Upper lobe of left lung (tissue), 6 donors: ENCODE measurements around the gene ESR2. TPM values are rescaled to one million over a fixed set of nuclear protein-coding genes. Genes with fewer than 3 reads are reported as not detected.

Source experiments
- ATAC-seq, 2 donors: fragments of 200-7000 bp; cut with Tn5 transposase; one replicate each; pipeline ENCODE4 v1.9.1; 2022; ENCODE audit warnings: mild to moderate bottlenecking in 2 of 2, moderate library complexity in 2 of 2; ENCODE audit not compliant: low FRiP score in 2 of 2
- DNase-seq, 2 donors: peaks; one replicate each; pipeline ENCODE4 v3.0.0-alpha.2; 2019 to 2020
- H3K27ac ChIP-seq, 4 donors: fragments of 200-600 bp; sonication (generic); one replicate each; pipeline ENCODE4 v1.5.1; 2016 to 2019
- H3K27me3 ChIP-seq, 4 donors: fragments of 200-600 bp; sonication (generic); one replicate each; pipeline ENCODE4 v1.5.1; 2017 to 2019
- H3K36me3 ChIP-seq, 4 donors: fragments of 200-600 bp; sonication (generic); one replicate each; pipeline ENCODE4 v1.5.1; 2016 to 2019
- H3K4me1 ChIP-seq, 4 donors: fragments of 200-600 bp; sonication (generic); one replicate each; pipeline ENCODE4 v1.5.1; 2018 to 2019
- H3K4me3 ChIP-seq, 4 donors: fragments of 200-600 bp; sonication (generic); one replicate each; pipeline ENCODE4 v1.5.1; 2017 to 2019; ENCODE audit warnings: mild to moderate bottlenecking in 2 of 4, moderate library complexity in 1 of 4
- H3K9me3 ChIP-seq, 4 donors: fragments of 200-600 bp; sonication (generic); one replicate each; pipeline ENCODE4 v1.5.1; 2018 to 2019
- EP300 ChIP-seq, 4 donors: sonication (generic); formaldehyde crosslinking; IDR thresholded peaks; one replicate each; pipeline ENCODE4 v1.5.1; 2017; ENCODE audit warnings: antibody characterized with exemption in 4 of 4, control low read depth in 2 of 4
- POLR2A ChIP-seq, 4 donors: fragments of 450-650 bp; IDR thresholded peaks; one replicate each; pipeline ENCODE4 v1.5.1; 2016 to 2017; ENCODE audit warnings: antibody characterized with exemption in 4 of 4, mild to moderate bottlenecking in 2 of 4
- POLR2AphosphoS5 ChIP-seq, 2 donors: sonication (generic); formaldehyde crosslinking; IDR thresholded peaks; one replicate each; pipeline ENCODE4 v1.5.1; 2017; ENCODE audit warnings: antibody characterized with exemption in 2 of 2
- WGBS, 2 donors: methylation state at CpG; one replicate each; pipeline ENCODE4 v1.1.5; 2017 to 2018; 5-methylcytosine and 5-hydroxymethylcytosine counted together
- total RNA-seq, 6 donors: library from RNA; depleted of rRNA in 4 of 6; stranded (reverse); fragments of >200 nt in 4 of 6; gene quantifications; one replicate each; pipeline versions ENCODE4 v1.1.0 to v1.2.1, GENCODE V29; 2016 to 2021
- TF ChIP-seq, protein P1 (sequence below), 6 experiments: fragments of 450-650 bp in 4 of 6; fragments of 200-600 bp in 2 of 6; sonication (generic) in 2 of 6; IDR thresholded peaks; one replicate each; pipeline ENCODE4 v1.5.1; 2016 to 2019; ENCODE audit warnings: antibody characterized with exemption in 6 of 6
- donor health status: DM: no; HTN: no; CAD: no; lungs with moderate emphysema.
- donor health status: DM: no; HTN: yes; CAD: no; lungs with severe emphysema.

Gene ESR2
- total RNA-seq, 6 donors from 2014 or later: 0.20 to 3.6 (median 0.86) TPM; not detected in 1

DNA sequence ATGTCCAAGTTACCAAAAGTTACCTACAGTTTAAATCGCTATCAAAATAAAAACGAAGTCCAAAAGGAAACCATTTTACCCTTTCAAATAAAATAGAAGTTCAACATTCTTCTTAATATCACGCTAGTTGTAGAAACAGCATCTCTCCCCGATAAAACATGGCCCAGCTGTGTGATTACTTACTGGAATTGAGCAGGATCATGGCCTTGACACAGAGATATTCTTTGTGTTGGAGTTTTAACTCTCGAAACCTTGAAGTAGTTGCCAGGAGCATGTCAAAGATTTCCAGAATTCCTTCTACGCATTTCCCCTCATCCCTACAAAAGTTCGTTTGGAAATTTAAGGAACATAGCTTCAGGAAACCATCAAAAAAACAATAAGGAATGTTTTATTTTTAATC is 44.8 kb downstream of the ESR2 start:
- WGBS, 2 donors: 79 to 81% methylated on average over 7 of the region's 7 CpGs
- H3K4me1 ChIP-seq: no peaks in the 10 kb centered on the region
- no peak for TF ChIP-seq POLR2A (IDR thresholded peaks at IDR 0.05)
- no peak for TF ChIP-seq POLR2AphosphoS5 (IDR thresholded peaks at IDR 0.05)
- TF ChIP-seq, protein P1, sequence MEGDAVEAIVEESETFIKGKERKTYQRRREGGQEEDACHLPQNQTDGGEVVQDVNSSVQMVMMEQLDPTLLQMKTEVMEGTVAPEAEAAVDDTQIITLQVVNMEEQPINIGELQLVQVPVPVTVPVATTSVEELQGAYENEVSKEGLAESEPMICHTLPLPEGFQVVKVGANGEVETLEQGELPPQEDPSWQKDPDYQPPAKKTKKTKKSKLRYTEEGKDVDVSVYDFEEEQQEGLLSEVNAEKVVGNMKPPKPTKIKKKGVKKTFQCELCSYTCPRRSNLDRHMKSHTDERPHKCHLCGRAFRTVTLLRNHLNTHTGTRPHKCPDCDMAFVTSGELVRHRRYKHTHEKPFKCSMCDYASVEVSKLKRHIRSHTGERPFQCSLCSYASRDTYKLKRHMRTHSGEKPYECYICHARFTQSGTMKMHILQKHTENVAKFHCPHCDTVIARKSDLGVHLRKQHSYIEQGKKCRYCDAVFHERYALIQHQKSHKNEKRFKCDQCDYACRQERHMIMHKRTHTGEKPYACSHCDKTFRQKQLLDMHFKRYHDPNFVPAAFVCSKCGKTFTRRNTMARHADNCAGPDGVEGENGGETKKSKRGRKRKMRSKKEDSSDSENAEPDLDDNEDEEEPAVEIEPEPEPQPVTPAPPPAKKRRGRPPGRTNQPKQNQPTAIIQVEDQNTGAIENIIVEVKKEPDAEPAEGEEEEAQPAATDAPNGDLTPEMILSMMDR (IDR thresholded peaks at IDR 0.05): no peak
- TF ChIP-seq EP300 (IDR thresholded peaks at IDR 0.05): no peak
- H3K27ac ChIP-seq: no peak overlapping the region
- no peak overlapping the region for H3K4me3 ChIP-seq
- DNase-seq (no peak), ATAC-seq (no peak)
- H3K36me3 ChIP-seq: no peaks in the 10 kb centered on the region
- no peaks in the 10 kb centered on the region for H3K9me3 ChIP-seq
- no peaks in the 10 kb centered on the region for H3K27me3 ChIP-seq

DNA sequence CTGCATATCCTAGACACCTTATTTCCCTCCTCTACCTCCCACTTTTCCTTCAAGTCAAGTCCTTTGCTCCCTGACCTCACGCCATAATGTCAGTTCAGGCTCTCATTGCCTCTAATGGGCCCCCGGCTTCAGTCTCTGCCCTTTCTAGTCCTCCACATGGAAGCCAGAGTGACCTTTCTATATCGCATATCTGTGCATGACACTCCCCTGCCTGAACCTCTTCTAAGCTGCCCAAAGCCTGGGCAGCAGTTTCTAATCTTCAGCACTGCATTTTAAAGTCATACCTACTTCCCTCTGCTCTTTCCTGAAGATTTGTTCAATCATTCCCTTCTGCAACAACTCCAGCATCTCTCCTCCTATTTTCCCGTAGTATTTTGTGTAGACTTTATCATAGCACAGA is 45.5 kb downstream of the ESR2 start:
- no peak overlapping the region for H3K4me3 ChIP-seq

DNA sequence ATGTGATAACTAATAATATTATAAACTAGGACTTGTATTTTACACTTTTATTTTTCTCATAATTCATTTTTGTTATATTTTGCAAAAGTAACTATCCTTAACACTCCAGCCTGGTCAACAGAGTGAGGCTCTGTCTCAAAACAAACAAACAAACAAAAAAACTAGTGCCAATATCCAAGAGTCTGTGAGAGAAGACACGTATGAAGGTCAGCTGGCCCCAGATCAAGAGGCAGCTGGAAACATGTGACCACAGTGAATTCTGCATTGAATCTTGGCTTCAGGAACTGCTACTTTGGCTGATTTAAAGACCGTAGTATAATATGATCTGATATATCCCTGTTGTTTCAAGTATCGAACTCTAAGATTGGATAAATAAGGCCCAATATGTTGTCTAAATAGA is 47.0 kb downstream of the ESR2 start:
- no peaks in the 10 kb centered on the region for H3K4me1 ChIP-seq
- WGBS, 2 donors: 86 to 96% methylated on average over 3 of the region's 3 CpGs
- no peak for ATAC-seq
- TF ChIP-seq, protein P1 (IDR thresholded peaks at IDR 0.05): no peak
- TF ChIP-seq POLR2AphosphoS5 (IDR thresholded peaks at IDR 0.05) (no peak), POLR2A (IDR thresholded peaks at IDR 0.05) (no peak), EP300 (IDR thresholded peaks at IDR 0.05) (no peak)
- H3K36me3 ChIP-seq: no peaks in the 10 kb centered on the region
- no peak for DNase-seq
- no peak overlapping the region for H3K4me3 ChIP-seq
- no peaks in the 10 kb centered on the region for H3K27me3 ChIP-seq
- H3K27ac ChIP-seq: no peak overlapping the region
- no peaks in the 10 kb centered on the region for H3K9me3 ChIP-seq

More for the DNA sequence above, 45.5 kb downstream of the ESR2 start:
- H3K9me3 ChIP-seq: no peaks in the 10 kb centered on the region
- WGBS, 2 donors: 75% methylated on average over 4 of the region's 4 CpGs
- no peaks in the 10 kb centered on the region for H3K36me3 ChIP-seq
- ATAC-seq (no peak), DNase-seq (no peak)
- TF ChIP-seq POLR2AphosphoS5 (IDR thresholded peaks at IDR 0.05) (no peak), EP300 (IDR thresholded peaks at IDR 0.05) (no peak), POLR2A (IDR thresholded peaks at IDR 0.05) (no peak)
- TF ChIP-seq, protein P1 (IDR thresholded peaks at IDR 0.05): no peak
- no peak overlapping the region for H3K27ac ChIP-seq
- no peaks in the 10 kb centered on the region for H3K4me1 ChIP-seq
- H3K27me3 ChIP-seq: no peaks in the 10 kb centered on the region

DNA sequence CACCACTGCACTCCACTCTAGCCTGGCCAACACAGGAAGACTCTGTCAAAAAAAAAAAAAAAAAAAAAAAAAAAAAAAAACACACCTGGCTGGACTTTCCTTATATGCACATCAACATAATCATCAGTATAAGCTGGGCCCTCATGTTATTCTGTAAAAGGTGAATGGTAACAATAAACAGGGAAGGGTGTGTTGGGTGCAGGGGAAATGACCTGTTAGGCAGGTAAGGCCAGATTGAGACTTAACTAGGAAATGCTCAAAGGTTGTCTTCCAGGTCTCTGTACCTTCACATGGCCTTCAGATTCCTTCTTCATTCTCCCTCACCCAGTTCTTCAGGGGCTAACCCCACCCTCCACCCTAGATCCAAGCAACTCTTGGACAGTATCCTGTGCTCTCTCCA is 47.5 kb downstream of the ESR2 start:
- TF ChIP-seq POLR2AphosphoS5 (IDR thresholded peaks at IDR 0.05): no peak
- TF ChIP-seq, protein P1 (IDR thresholded peaks at IDR 0.05): no peak
- TF ChIP-seq POLR2A (IDR thresholded peaks at IDR 0.05): no peak
- TF ChIP-seq EP300 (IDR thresholded peaks at IDR 0.05): no peak
- no peaks in the 10 kb centered on the region for H3K27me3 ChIP-seq
- H3K4me1 ChIP-seq: no peaks in the 10 kb centered on the region
- no peak overlapping the region for H3K4me3 ChIP-seq
- H3K9me3 ChIP-seq: no peaks in the 10 kb centered on the region
- no peak for DNase-seq
- H3K27ac ChIP-seq: no peak overlapping the region
- no peak for ATAC-seq
- H3K36me3 ChIP-seq: no peaks in the 10 kb centered on the region

DNA sequence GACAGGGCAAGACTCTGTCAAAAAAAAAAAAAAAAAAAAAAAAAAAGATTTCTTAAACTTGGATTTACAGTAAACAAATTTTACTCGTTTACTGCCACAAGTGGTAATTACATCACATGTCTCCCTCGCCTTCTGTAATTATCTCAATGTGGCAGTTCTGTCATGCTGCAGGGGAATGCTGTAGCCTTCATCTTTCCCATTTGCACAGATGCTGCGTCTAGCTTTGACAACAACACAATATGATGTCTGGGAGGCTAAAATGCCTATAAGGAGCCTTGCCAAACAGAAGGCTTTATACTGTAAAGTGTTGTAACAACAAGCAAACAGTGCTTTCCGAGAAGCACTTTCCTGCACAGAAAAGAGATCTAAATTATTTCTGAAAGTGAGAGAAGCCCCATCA is 48.7 kb downstream of the ESR2 start:
- H3K4me1 ChIP-seq: no peaks in the 10 kb centered on the region
- DNase-seq: no peak
- no peak overlapping the region for H3K4me3 ChIP-seq
- H3K9me3 ChIP-seq: no peaks in the 10 kb centered on the region
- no peaks in the 10 kb centered on the region for H3K36me3 ChIP-seq
- 87 to 91% methylated on average over 4 of the region's 4 CpGs for WGBS, 2 donors
- TF ChIP-seq POLR2AphosphoS5 (IDR thresholded peaks at IDR 0.05) (no peak), POLR2A (IDR thresholded peaks at IDR 0.05) (no peak), EP300 (IDR thresholded peaks at IDR 0.05) (no peak)
- TF ChIP-seq, protein P1 (IDR thresholded peaks at IDR 0.05): no peak
- H3K27me3 ChIP-seq: no peaks in the 10 kb centered on the region
- H3K27ac ChIP-seq: no peak overlapping the region
- no peak for ATAC-seq
